ENCODE data around the gene TSC22D4. TPM values are rescaled to one million over a fixed set of nuclear protein-coding genes. Genes with fewer than 3 reads are reported as not detected.

Gene TSC22D4
- total RNA-seq, 1 experiment from 2014 or later, result 68.8 TPM

DNA sequence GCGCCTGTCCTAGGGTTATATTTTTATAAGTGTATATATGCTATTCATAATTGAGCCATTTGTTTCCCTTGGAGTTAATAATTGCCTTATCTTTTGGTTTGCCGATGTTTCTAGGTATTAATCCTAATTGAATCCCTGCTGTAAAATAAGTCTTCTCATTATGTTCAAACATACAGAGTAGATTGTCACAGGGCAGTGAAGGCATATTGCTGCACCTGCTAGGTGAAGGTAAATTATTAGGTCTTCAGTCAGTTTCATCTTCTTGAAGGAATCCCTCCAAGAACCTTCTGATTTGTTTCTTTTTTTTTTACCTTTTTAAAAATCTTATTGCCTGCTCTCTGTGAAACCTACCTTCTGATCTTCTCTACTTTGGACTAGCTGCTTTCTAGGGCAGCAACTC, 42.1 kb upstream of the TSC22D4 start:
- DNase-seq, result no peak
- H3K79me2 ChIP-seq (ENCODE audit: low read depth), result no peaks in the 10 kb centered on the region
- intact Hi-C loops (cut with micrococcal nuclease; ENCODE audit: unreplicated experiment), result no loop called here
- no peaks in the 10 kb centered on the region for H3K9me2 ChIP-seq (ENCODE audit: insufficient read depth)
- peaks cover 8% of the 10 kb centered on the region for H3K4me1 ChIP-seq (replicated peaks; ENCODE audit: insufficient read depth)
- no peaks in the 10 kb centered on the region for H3K9me3 ChIP-seq (ENCODE audit: insufficient read depth, low read depth)
- no peak overlapping the region for H3K4me3 ChIP-seq
- no TSS peak for BruUV-seq (replicated peaks)
- no peaks in the 10 kb centered on the region for H3K27me3 ChIP-seq (ENCODE audit: insufficient read depth, low read depth)
- ChIA-PET CTCF (interaction anchor here (0.5 to 0.6 kb wide), 2 partner anchors 15 to 152 kb away, joined by 3 to 4 read pairs; no protein-coding TSS in a partner anchor), POLR2A (ENCODE audit: unreplicated experiment) (no interaction called here)
- no peak overlapping the region for H2AFZ ChIP-seq
- no peak overlapping the region for H3K4me2 ChIP-seq
- no peaks in the 10 kb centered on the region for H3K36me3 ChIP-seq (ENCODE audit: low read depth)
- no peaks in the 10 kb centered on the region for H4K20me1 ChIP-seq (ENCODE audit: insufficient read depth)
- TF ChIP-seq EZH2 (IDR thresholded peaks at IDR 0.05; ENCODE audit: low read depth) (no peak), CTCF (conservative IDR thresholded peaks at IDR 0.05) (no peak)
- H3F3A ChIP-seq (ENCODE audit: insufficient read depth, low read depth), result peaks cover 10% of the 10 kb centered on the region; the same call in 1 of the 2 replicates
- no peak overlapping the region for H3K27ac ChIP-seq

DNA sequence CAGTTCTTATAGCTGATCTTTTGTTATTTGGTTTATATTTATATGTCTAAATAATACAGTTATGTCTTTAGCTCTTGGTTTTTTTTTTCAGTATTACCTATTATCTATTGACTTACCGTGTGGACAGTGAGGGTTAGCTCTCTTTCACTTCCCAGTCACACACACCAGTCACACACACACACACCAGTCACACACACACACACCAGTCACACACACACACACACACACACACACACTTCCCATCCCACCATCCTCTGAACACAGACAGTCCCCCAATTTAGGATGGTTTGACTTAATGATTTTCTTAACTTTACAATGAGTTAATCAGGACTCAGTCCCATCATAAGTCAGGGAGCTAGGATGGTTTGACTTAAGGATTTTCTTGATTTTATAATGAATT, 41.1 kb upstream of the TSC22D4 start:
- peaks cover 8% of the 10 kb centered on the region; the same call in 1 of the 2 replicates for H3F3A ChIP-seq (ENCODE audit: insufficient read depth, low read depth)
- H3K9me3 ChIP-seq (ENCODE audit: insufficient read depth, low read depth), result no peaks in the 10 kb centered on the region
- no peak overlapping the region for H3K4me3 ChIP-seq
- H3K4me2 ChIP-seq, result no peak overlapping the region
- H3K9me2 ChIP-seq (ENCODE audit: insufficient read depth), result no peaks in the 10 kb centered on the region
- TF ChIP-seq CTCF (conservative IDR thresholded peaks at IDR 0.05), result no peak
- H3K36me3 ChIP-seq (ENCODE audit: low read depth), result no peaks in the 10 kb centered on the region
- H2AFZ ChIP-seq, result no peak overlapping the region
- ChIA-PET CTCF (interaction anchor here (0.6 kb wide), 2 partner anchors 19 to 44 kb away, joined by 3 to 9 read pairs; partner anchors contain the start of gene AGFG2), POLR2A (ENCODE audit: unreplicated experiment) (interaction anchor here (0.6 kb wide), 2 partner anchors 25 to 177 kb away, joined by 3 to 14 read pairs; no protein-coding TSS in a partner anchor)
- DNase-seq, result no peak
- intact Hi-C loops (cut with micrococcal nuclease; ENCODE audit: unreplicated experiment), result no loop called here
- no peaks in the 10 kb centered on the region for H3K27me3 ChIP-seq (ENCODE audit: insufficient read depth, low read depth)
- BruUV-seq (replicated peaks), result no TSS peak
- no peaks in the 10 kb centered on the region for H3K79me2 ChIP-seq (ENCODE audit: low read depth)
- H4K20me1 ChIP-seq (ENCODE audit: insufficient read depth), result no peaks in the 10 kb centered on the region
- no peak overlapping the region for H3K27ac ChIP-seq
- peaks cover 17% of the 10 kb centered on the region for H3K4me1 ChIP-seq (replicated peaks; ENCODE audit: insufficient read depth)

GRCh38 chr7:100519580-100519979, 40.6 kb upstream of the TSC22D4 start:
- H3K4me3 ChIP-seq, result no peak overlapping the region
- H3K9me3 ChIP-seq (ENCODE audit: insufficient read depth, low read depth), result no peaks in the 10 kb centered on the region
- H2AFZ ChIP-seq, result no peak overlapping the region
- intact Hi-C loops (cut with micrococcal nuclease; ENCODE audit: unreplicated experiment), result no loop called here
- no peaks in the 10 kb centered on the region for H4K20me1 ChIP-seq (ENCODE audit: insufficient read depth)
- H3K4me1 ChIP-seq (replicated peaks; ENCODE audit: insufficient read depth), result peaks cover 23% of the 10 kb centered on the region
- H3K27ac ChIP-seq, result no peak overlapping the region
- BruUV-seq (replicated peaks), result no TSS peak
- H3K4me2 ChIP-seq, result no peak overlapping the region
- peaks cover 4% of the 10 kb centered on the region; the same call in 1 of the 2 replicates for H3F3A ChIP-seq (ENCODE audit: insufficient read depth, low read depth)
- TF ChIP-seq CTCF (conservative IDR thresholded peaks at IDR 0.05) (no peak), EZH2 (IDR thresholded peaks at IDR 0.05; ENCODE audit: low read depth) (no peak)
- H3K36me3 ChIP-seq (ENCODE audit: low read depth), result no peaks in the 10 kb centered on the region
- no peaks in the 10 kb centered on the region for H3K79me2 ChIP-seq (ENCODE audit: low read depth)
- H3K27me3 ChIP-seq (ENCODE audit: insufficient read depth, low read depth), result no peaks in the 10 kb centered on the region
- ChIA-PET CTCF (interaction anchor here (0.6 kb wide), 1 partner anchor 44 kb away, joined by 9 read pairs; no protein-coding TSS in a partner anchor), POLR2A (ENCODE audit: unreplicated experiment) (interaction anchor here (0.6 kb wide), 2 partner anchors 25 to 177 kb away, joined by 3 to 14 read pairs; no protein-coding TSS in a partner anchor)
- no peaks in the 10 kb centered on the region for H3K9me2 ChIP-seq (ENCODE audit: insufficient read depth)
- no peak for DNase-seq
